Mesendoderm (in vitro differentiated cells): ENCODE results near the gene DUSP1. TPM values are rescaled to one million over a fixed set of nuclear protein-coding genes. Genes with fewer than 3 reads are reported as not detected.
A peak's percentile ranks its signal among the peaks of the same experiment; 100 is the strongest.

Experiments used
- DNase-seq: peaks from one replicate; pipeline ENCODE4 v3.0.0; 2013
- H2AK5ac ChIP-seq: 2 replicates; pipeline ENCODE4 v1.6.1; 2013; ENCODE audit warnings: low read length, inconsistent platforms
- H2BK120ac ChIP-seq: 2 replicates; pipeline ENCODE4 v1.6.1; 2013; ENCODE audit warnings: low read depth, mild to moderate bottlenecking, low read length, moderate library complexity, mixed read lengths
- H2BK15ac ChIP-seq: replicated peaks from 2 replicates; pipeline ENCODE4 v1.6.1; 2013; ENCODE audit warnings: low read depth, mild to moderate bottlenecking, moderate library complexity
- H2BK5ac ChIP-seq: 2 replicates; pipeline ENCODE4 v1.6.1; 2013; ENCODE audit warnings: low read length, inconsistent platforms
- H3K18ac ChIP-seq: 2 replicates; pipeline ENCODE4 v1.6.1; 2013; ENCODE audit warnings: mild to moderate bottlenecking, low read length, mixed read lengths
- H3K23ac ChIP-seq: one replicate; pipeline ENCODE4 v1.6.1; 2013; ENCODE audit warnings: low read length
- H3K27ac ChIP-seq: 2 replicates; pipeline ENCODE4 v1.5.1; 2013; ENCODE audit warnings: low read depth, mild to moderate bottlenecking, inconsistent platforms, low read length, moderate library complexity
- H3K27me3 ChIP-seq: 2 replicates; pipeline ENCODE4 v1.6.1; 2013; ENCODE audit warnings: low read length, control low read depth, mild to moderate bottlenecking, inconsistent platforms; ENCODE audit not compliant: insufficient read depth, poor library complexity
- H3K36me3 ChIP-seq: 2 replicates; pipeline ENCODE4 v1.6.1; 2013; ENCODE audit warnings: low read length, inconsistent platforms; ENCODE audit not compliant: control insufficient read depth, insufficient read depth
- H3K4ac ChIP-seq: one replicate; pipeline ENCODE4 v1.6.1; 2013; ENCODE audit warnings: low read depth, mild to moderate bottlenecking, low read length, moderate library complexity
- H3K4me1 ChIP-seq: 2 replicates; pipeline ENCODE4 v1.6.1; 2013; ENCODE audit warnings: low read depth, low read length, inconsistent platforms; ENCODE audit not compliant: control insufficient read depth
- H3K4me2 ChIP-seq: 2 replicates; pipeline ENCODE4 v1.6.1; 2013; ENCODE audit warnings: low read length
- H3K4me3 ChIP-seq: 2 replicates; pipeline ENCODE4 v1.5.1; 2013; ENCODE audit warnings: mild to moderate bottlenecking, low read length
- H3K56ac ChIP-seq: one replicate; pipeline ENCODE4 v1.6.1; 2013; ENCODE audit warnings: low read length
- H3K79me1 ChIP-seq: 2 replicates; pipeline ENCODE4 v1.6.1; 2013; ENCODE audit warnings: low read length, inconsistent platforms
- H3K79me2 ChIP-seq: 2 replicates; pipeline ENCODE4 v1.6.1; 2013; ENCODE audit warnings: mild to moderate bottlenecking, low read length; ENCODE audit not compliant: control insufficient read depth, insufficient read depth
- H3K9ac ChIP-seq: 2 replicates; pipeline ENCODE4 v1.6.1; 2013; ENCODE audit warnings: low read length, inconsistent platforms
- H4K5ac ChIP-seq: one replicate; pipeline ENCODE4 v1.6.1; 2013; ENCODE audit warnings: low read length
- H4K8ac ChIP-seq: one replicate; pipeline ENCODE4 v1.6.1; 2013; ENCODE audit warnings: low read depth, mild to moderate bottlenecking, control low read depth, low read length, moderate library complexity
- WGBS: extraction: QIAGEN DNeasy Blood & Tissue Kit; methylation state at CpG from one replicate; pipeline ENCODE4 v1.1.7; 2013; ENCODE audit warnings: low lambda C conversion rate, missing lambda C conversion rate; ENCODE audit not compliant: insufficient coverage; ENCODE audit errors: extremely low coverage; 5-methylcytosine and 5-hydroxymethylcytosine counted together
- polyA plus RNA-seq, 2 experiments: library from polyadenylated mRNA; stranded (reverse); fragments of 200-250 nt; gene quantifications; one replicate each; pipeline ENCODE4 v1.2.3, GENCODE V29; 2013

The DUSP1 gene, protein sequence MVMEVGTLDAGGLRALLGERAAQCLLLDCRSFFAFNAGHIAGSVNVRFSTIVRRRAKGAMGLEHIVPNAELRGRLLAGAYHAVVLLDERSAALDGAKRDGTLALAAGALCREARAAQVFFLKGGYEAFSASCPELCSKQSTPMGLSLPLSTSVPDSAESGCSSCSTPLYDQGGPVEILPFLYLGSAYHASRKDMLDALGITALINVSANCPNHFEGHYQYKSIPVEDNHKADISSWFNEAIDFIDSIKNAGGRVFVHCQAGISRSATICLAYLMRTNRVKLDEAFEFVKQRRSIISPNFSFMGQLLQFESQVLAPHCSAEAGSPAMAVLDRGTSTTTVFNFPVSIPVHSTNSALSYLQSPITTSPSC
- 13.6 TPM for polyA plus RNA-seq (2013, experiment 1 of 2)
- 14.0 TPM for polyA plus RNA-seq (2013, experiment 2 of 2)

- Histone ChIP-seq H3K79me1 (peaks cover 14% of the 10 kb centered on the region), H3K4me2 (peak within 1 kb of the TSS; percentile 96), H3K79me2 (peaks cover 16% of the 10 kb centered on the region), H3K27me3 (no peaks in the 10 kb centered on the region), H2BK5ac (no peak within 1 kb of the TSS), H3K27ac (peak within 1 kb of the TSS; percentile 25), H3K56ac (peak within 1 kb of the TSS; percentile 97), H2BK120ac (peak within 1 kb of the TSS; percentile 11), H3K4ac (peak within 1 kb of the TSS; percentile 76), H3K9ac (peak within 1 kb of the TSS; percentile 93), H3K4me1 (peaks cover 5% of the 10 kb centered on the region), H2BK15ac (no peak within 1 kb of the TSS), H4K8ac (no peak within 1 kb of the TSS), H3K23ac (peak within 1 kb of the TSS; percentile 85), H2AK5ac (no peak within 1 kb of the TSS), H3K36me3 (peaks cover 3% of the 10 kb centered on the region), H3K18ac (peak within 1 kb of the TSS; percentile 45), H4K5ac (no peak within 1 kb of the TSS), H3K4me3 (peak within 1 kb of the TSS; percentile 76)
- WGBS, result no CpG with 5 or more reads among the region's 89 CpGs
- peak; percentile 98 for DNase-seq
Measured at GRCh38 chr5:172770675-172771438, at the start of gene DUSP1. TSS of gene DUSP1 (minus strand) at chr5:172771195. CDS start at chr5:172770952, 243 bp downstream.

- Histone ChIP-seq H2BK120ac (no peak overlapping the region), H3K27ac (no peak overlapping the region), H4K8ac (no peak overlapping the region), H3K27me3 (no peaks in the 10 kb centered on the region), H2AK5ac (no peak overlapping the region), H3K23ac (no peak overlapping the region), H3K4me2 (no peak overlapping the region), H3K4me3 (no peak overlapping the region), H3K36me3 (no peaks in the 10 kb centered on the region), H3K79me1 (no peaks in the 10 kb centered on the region), H3K4ac (no peak overlapping the region), H2BK15ac (no peak overlapping the region), H4K5ac (no peak overlapping the region), H3K56ac (no peak overlapping the region), H2BK5ac (no peak overlapping the region), H3K9ac (no peak overlapping the region), H3K79me2 (no peaks in the 10 kb centered on the region), H3K4me1 (peaks cover 6% of the 10 kb centered on the region), H3K18ac (no peak overlapping the region)
- no peak for DNase-seq
- no CpG with 5 or more reads among the region's 16 CpGs for WGBS
Measured at GRCh38 chr5:172820046-172820767, 49.2 kb upstream of the DUSP1 start.

GRCh38 chr5:172819569-172819968 is 48.6 kb upstream of the DUSP1 start:
- Histone ChIP-seq H3K4me2 (no peak overlapping the region), H2AK5ac (no peak overlapping the region), H3K9ac (no peak overlapping the region)

GRCh38 chr5:172818081-172818480 is 47.1 kb upstream of the DUSP1 start:
- H2AK5ac ChIP-seq, result no peak overlapping the region
- no peak overlapping the region for H2BK5ac ChIP-seq
- no peak for DNase-seq
- no peak overlapping the region for H3K18ac ChIP-seq
- no peak overlapping the region for H3K4me3 ChIP-seq
- H3K36me3 ChIP-seq, result no peaks in the 10 kb centered on the region
- H3K9ac ChIP-seq, result no peak overlapping the region
- no peak overlapping the region for H3K27ac ChIP-seq
- H3K79me1 ChIP-seq, result no peaks in the 10 kb centered on the region
- H2BK120ac ChIP-seq, result no peak overlapping the region
- H4K8ac ChIP-seq, result no peak overlapping the region
- no peak overlapping the region for H4K5ac ChIP-seq
- H3K79me2 ChIP-seq, result no peaks in the 10 kb centered on the region
- no peak overlapping the region for H3K4ac ChIP-seq
- H3K4me1 ChIP-seq, result no peaks in the 10 kb centered on the region
- H3K56ac ChIP-seq, result no peak overlapping the region
- H3K4me2 ChIP-seq, result no peak overlapping the region
- no CpG with 5 or more reads among the region's 3 CpGs for WGBS
- no peaks in the 10 kb centered on the region for H3K27me3 ChIP-seq
- H2BK15ac ChIP-seq, result no peak overlapping the region
- H3K23ac ChIP-seq, result no peak overlapping the region

More at GRCh38 chr5:172819569-172819968, 48.6 kb upstream of the DUSP1 start:
- H3K27ac ChIP-seq, result no peak overlapping the region
- no peak overlapping the region for H2BK120ac ChIP-seq
- DNase-seq, result no peak
- no peak overlapping the region for H3K23ac ChIP-seq
- H3K56ac ChIP-seq, result no peak overlapping the region
- peaks cover 6% of the 10 kb centered on the region for H3K4me1 ChIP-seq
- H3K18ac ChIP-seq, result no peak overlapping the region
- no peak overlapping the region for H4K5ac ChIP-seq
- H3K4ac ChIP-seq, result no peak overlapping the region
- H4K8ac ChIP-seq, result no peak overlapping the region
- H3K79me1 ChIP-seq, result no peaks in the 10 kb centered on the region
- no peaks in the 10 kb centered on the region for H3K79me2 ChIP-seq
- H2BK15ac ChIP-seq, result no peak overlapping the region
- H3K27me3 ChIP-seq, result no peaks in the 10 kb centered on the region
- no CpG with 5 or more reads among the region's 3 CpGs for WGBS
- no peak overlapping the region for H3K4me3 ChIP-seq
- H3K36me3 ChIP-seq, result no peaks in the 10 kb centered on the region
- no peak overlapping the region for H2BK5ac ChIP-seq

- H3K4ac ChIP-seq, result no peak overlapping the region
- H2BK15ac ChIP-seq, result no peak overlapping the region
- H3K4me2 ChIP-seq, result no peak overlapping the region
- no peak overlapping the region for H2BK5ac ChIP-seq
- no CpG with 5 or more reads among the region's 7 CpGs for WGBS
- H3K79me2 ChIP-seq, result no peaks in the 10 kb centered on the region
- H2AK5ac ChIP-seq, result no peak overlapping the region
- H3K18ac ChIP-seq, result no peak overlapping the region
- no peak overlapping the region for H3K56ac ChIP-seq
- no peaks in the 10 kb centered on the region for H3K36me3 ChIP-seq
- H3K27ac ChIP-seq, result no peak overlapping the region
- no peak overlapping the region for H3K9ac ChIP-seq
- H4K8ac ChIP-seq, result no peak overlapping the region
- no peaks in the 10 kb centered on the region for H3K79me1 ChIP-seq
- no peak for DNase-seq
- H3K4me3 ChIP-seq, result no peak overlapping the region
- no peak overlapping the region for H2BK120ac ChIP-seq
- no peak overlapping the region for H3K23ac ChIP-seq
- H4K5ac ChIP-seq, result no peak overlapping the region
- H3K27me3 ChIP-seq, result no peaks in the 10 kb centered on the region
- no peaks in the 10 kb centered on the region for H3K4me1 ChIP-seq
Measured at GRCh38 chr5:172817664-172818063, 46.7 kb upstream of the DUSP1 start.
